Panc1 (cell line): ENCODE data around the gene LTBP3. TPM values are rescaled to one million over a fixed set of nuclear protein-coding genes. Genes with fewer than 3 reads are reported as not detected.

Experiments used
- ATAC-seq: fragments of 200-7000 bp; cut with Tn5 transposase; 2 replicates; pipeline ENCODE4 v1.9.1; 2020; ENCODE audit warnings: mild to moderate bottlenecking, moderate library complexity
- BruUV-seq: library from RNA; stranded (reverse); fragments of 400-500 nt; replicated peaks from 2 replicates; lab custom pipeline; 2021; lab: Mats Ljungman, UMichigan
- CTCF ChIA-PET: fragments of 300-600 bp; sonication (Branson Sonifier 250); formaldehyde crosslinking; loops from one replicate; lab custom pipeline; 2022; ENCODE audit warnings: antibody characterized with exemption; lab: Charles Lee
- POLR2A ChIA-PET: fragments of 300-600 bp; sonication (Branson Sonifier 250); formaldehyde crosslinking; loops from one replicate; lab custom pipeline; 2022; ENCODE audit warnings: antibody characterized with exemption; lab: Charles Lee
- DNase-seq: peaks from one replicate; pipeline ENCODE4 v3.0.0-alpha.2; 2010; ENCODE audit warnings: low read depth, low spot score
- H3K27ac ChIP-seq: 2 replicates; pipeline ENCODE4 v1.5.1; 2011; ENCODE audit warnings: mild to moderate bottlenecking, low read length, inconsistent platforms
- H3K27me3 ChIP-seq: fragments of 200-500 bp; sonication (Bioruptor generic); 2 replicates; pipeline ENCODE4 v1.6.0; 2014; ENCODE audit warnings: low read length, inconsistent platforms; ENCODE audit not compliant: control insufficient read depth, insufficient read depth
- H3K36me3 ChIP-seq: fragments of 200-500 bp; sonication (Bioruptor generic); 2 replicates; pipeline ENCODE4 v1.5.1; 2014; ENCODE audit warnings: inconsistent platforms, mild to moderate bottlenecking, low read length, moderate library complexity; ENCODE audit not compliant: control insufficient read depth, insufficient read depth
- H3K4me1 ChIP-seq: 2 replicates; pipeline ENCODE4 v1.5.1; 2011; ENCODE audit warnings: inconsistent platforms, mild to moderate bottlenecking, low read length, moderate library complexity; ENCODE audit not compliant: control insufficient read depth, insufficient read depth
- H3K4me3 ChIP-seq, 2 experiments: 2 replicates each; pipeline ENCODE4 v1.5.1; 2011 to 2012; ENCODE audit warnings: low read depth in 2 of 2, low read length in 2 of 2, mild to moderate bottlenecking in 2 of 2, inconsistent platforms in 1 of 2, moderate library complexity in 1 of 2
- H3K9me3 ChIP-seq: fragments of 200-500 bp; sonication (Bioruptor generic); 2 replicates; pipeline ENCODE4 v1.5.1; 2014; ENCODE audit warnings: low read depth, mild to moderate bottlenecking, inconsistent platforms, low read length, moderate library complexity; ENCODE audit not compliant: control insufficient read depth, insufficient read depth
- POLR2AphosphoS5 ChIP-seq: IDR thresholded peaks from 2 replicates; pipeline ENCODE4 v1.6.1; 2012; ENCODE audit warnings: mild to moderate bottlenecking, low read depth, low read length, moderate library complexity
- SIN3A ChIP-seq: IDR thresholded peaks from 2 replicates; pipeline ENCODE4 v1.6.1; 2012; ENCODE audit warnings: low read depth, mild to moderate bottlenecking, low read length, moderate library complexity, borderline replicate concordance; ENCODE audit not compliant: insufficient read depth
- TCF7L2 ChIP-seq: IDR thresholded peaks from 2 replicates; pipeline ENCODE4 v1.6.1; 2011; ENCODE audit warnings: mild to moderate bottlenecking, low read depth, low read length, inconsistent platforms
- in situ Hi-C: cut with HindIII; loops from 2 replicates; pipeline ENCODE4 v1.10.0; 2016; ENCODE audit warnings: low sequenced_read_pairs, low pct_unique_long_range_greater_than_20kb
- intact Hi-C: fragments of 100-400 bp; cut with micrococcal nuclease; formaldehyde crosslinking; loops from one replicate; pipeline ENCODE4 v1.10.0; 2022; ENCODE audit not compliant: unreplicated experiment
- total RNA-seq: library from RNA; stranded (reverse); gene quantifications from one replicate; pipeline ENCODE4 v1.2.1, GENCODE V29; 2021; ENCODE audit not compliant: unreplicated experiment
- TF ChIP-seq, protein P1 (sequence below): fragments of 450-650 bp; IDR thresholded peaks from 2 replicates; pipeline ENCODE4 v1.5.1; 2017; ENCODE audit warnings: mild to moderate bottlenecking
- TF ChIP-seq, protein P2 (sequence below), 2 experiments: IDR thresholded peaks; 2 replicates each; pipeline ENCODE4 v1.6.1; 2011 to 2012; ENCODE audit warnings: low read depth in 2 of 2, control low read depth in 1 of 2, low read length in 1 of 2, mild to moderate bottlenecking in 1 of 2, moderate library complexity in 1 of 2; ENCODE audit not compliant: insufficient read depth in 1 of 2

The LTBP3 gene
- total RNA-seq, 1 experiment from 2014 or later = 133 TPM

DNA sequence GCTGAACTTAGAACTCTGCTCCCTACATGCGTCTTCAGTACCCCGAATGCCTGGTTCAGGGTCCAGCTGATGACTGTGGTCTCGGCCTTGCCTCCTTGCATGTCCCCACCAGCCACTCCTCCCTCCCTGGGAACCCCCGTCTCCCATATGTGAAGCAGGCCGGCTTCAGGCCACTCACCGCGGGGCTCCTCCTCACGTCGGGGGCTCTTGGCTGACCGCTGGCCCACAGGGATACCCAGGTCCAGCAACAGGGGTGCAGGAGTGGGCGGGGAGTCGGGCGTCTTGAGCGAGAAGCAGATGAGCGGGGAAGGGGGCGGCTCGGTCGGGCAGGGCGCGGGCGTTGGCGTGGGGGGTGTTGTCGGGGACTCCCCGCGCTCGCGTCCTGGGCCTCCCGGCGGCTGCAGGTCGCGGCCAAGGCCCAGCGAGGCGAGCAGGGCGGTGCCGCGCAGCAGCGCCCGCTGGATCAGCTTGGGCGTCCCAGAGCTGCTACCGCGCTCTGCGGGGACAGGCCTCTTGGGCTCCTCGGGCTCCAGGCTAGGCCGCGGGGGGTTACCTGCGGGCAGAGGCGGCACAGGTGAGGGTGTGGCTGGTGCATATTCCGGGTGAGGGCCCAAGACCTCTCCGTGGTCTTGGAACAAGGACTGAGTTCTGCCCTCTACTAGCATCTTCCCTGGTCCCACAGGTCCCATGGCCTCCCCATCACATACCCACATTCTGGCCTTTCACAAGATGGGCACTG is 41.2 kb upstream of the LTBP3 start:
- Histone ChIP-seq H3K9me3 (no peaks in the 10 kb centered on the region), H3K27me3 (no peaks in the 10 kb centered on the region), H3K4me3 (no peak overlapping the region), H3K27ac (no peak overlapping the region), H3K36me3 (peaks cover 2% of the 10 kb centered on the region; the same call in 1 of the 2 replicates), H3K4me1 (peaks cover 12% of the 10 kb centered on the region; the same call in 1 of the 2 replicates)
- TF ChIP-seq TCF7L2 (no peak), POLR2AphosphoS5 (no peak), SIN3A (no peak)
- TF ChIP-seq, protein P1, sequence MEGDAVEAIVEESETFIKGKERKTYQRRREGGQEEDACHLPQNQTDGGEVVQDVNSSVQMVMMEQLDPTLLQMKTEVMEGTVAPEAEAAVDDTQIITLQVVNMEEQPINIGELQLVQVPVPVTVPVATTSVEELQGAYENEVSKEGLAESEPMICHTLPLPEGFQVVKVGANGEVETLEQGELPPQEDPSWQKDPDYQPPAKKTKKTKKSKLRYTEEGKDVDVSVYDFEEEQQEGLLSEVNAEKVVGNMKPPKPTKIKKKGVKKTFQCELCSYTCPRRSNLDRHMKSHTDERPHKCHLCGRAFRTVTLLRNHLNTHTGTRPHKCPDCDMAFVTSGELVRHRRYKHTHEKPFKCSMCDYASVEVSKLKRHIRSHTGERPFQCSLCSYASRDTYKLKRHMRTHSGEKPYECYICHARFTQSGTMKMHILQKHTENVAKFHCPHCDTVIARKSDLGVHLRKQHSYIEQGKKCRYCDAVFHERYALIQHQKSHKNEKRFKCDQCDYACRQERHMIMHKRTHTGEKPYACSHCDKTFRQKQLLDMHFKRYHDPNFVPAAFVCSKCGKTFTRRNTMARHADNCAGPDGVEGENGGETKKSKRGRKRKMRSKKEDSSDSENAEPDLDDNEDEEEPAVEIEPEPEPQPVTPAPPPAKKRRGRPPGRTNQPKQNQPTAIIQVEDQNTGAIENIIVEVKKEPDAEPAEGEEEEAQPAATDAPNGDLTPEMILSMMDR = no peak
- TF ChIP-seq, protein P2, sequence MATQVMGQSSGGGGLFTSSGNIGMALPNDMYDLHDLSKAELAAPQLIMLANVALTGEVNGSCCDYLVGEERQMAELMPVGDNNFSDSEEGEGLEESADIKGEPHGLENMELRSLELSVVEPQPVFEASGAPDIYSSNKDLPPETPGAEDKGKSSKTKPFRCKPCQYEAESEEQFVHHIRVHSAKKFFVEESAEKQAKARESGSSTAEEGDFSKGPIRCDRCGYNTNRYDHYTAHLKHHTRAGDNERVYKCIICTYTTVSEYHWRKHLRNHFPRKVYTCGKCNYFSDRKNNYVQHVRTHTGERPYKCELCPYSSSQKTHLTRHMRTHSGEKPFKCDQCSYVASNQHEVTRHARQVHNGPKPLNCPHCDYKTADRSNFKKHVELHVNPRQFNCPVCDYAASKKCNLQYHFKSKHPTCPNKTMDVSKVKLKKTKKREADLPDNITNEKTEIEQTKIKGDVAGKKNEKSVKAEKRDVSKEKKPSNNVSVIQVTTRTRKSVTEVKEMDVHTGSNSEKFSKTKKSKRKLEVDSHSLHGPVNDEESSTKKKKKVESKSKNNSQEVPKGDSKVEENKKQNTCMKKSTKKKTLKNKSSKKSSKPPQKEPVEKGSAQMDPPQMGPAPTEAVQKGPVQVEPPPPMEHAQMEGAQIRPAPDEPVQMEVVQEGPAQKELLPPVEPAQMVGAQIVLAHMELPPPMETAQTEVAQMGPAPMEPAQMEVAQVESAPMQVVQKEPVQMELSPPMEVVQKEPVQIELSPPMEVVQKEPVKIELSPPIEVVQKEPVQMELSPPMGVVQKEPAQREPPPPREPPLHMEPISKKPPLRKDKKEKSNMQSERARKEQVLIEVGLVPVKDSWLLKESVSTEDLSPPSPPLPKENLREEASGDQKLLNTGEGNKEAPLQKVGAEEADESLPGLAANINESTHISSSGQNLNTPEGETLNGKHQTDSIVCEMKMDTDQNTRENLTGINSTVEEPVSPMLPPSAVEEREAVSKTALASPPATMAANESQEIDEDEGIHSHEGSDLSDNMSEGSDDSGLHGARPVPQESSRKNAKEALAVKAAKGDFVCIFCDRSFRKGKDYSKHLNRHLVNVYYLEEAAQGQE (IDR thresholded peaks at IDR 0.05; ENCODE audit: insufficient read depth in 1 of 2, low read depth in 2 of 2, low read length in 1 of 2) = no peak
- in situ Hi-C loops = no loop called here
- DNase-seq (no peak), ATAC-seq (0 out of 2 replicates have a peak, but pooled peaks have one; percentile 2)
- CTCF ChIA-PET = no interaction called here
- intact Hi-C loops = no loop called here
- BruUV-seq = no TSS peak
- POLR2A ChIA-PET = no interaction called here

DNA sequence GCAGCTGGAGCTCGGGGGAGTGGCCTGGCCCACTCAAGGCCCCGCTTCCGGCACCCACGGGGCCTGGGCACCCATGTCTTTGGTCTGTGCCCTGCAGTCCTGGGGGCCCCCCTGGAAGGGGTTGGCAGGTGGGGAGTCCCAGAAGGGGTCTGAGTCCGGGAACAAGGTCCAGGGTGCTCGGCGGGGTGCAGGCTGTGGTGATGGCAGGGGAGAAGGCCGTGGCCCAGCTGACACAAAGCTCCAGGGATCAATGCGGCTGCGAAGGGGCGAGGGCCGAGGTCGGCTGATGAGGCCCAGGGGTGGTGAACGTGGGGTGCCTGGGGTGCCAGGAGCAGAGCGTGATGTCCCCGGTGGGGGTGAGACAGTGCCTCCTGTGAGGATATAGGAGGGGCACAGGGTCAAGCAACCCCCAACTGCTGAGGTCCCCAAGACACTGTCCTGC is 40.1 kb upstream of the LTBP3 start:
- Histone ChIP-seq H3K27ac (no peak overlapping the region), H3K4me1 (peaks cover 12% of the 10 kb centered on the region; the same call in 1 of the 2 replicates), H3K9me3 (no peaks in the 10 kb centered on the region), H3K4me3 (no peak overlapping the region), H3K27me3 (no peaks in the 10 kb centered on the region), H3K36me3 (no peaks in the 10 kb centered on the region)
- intact Hi-C loops (no loop called here), in situ Hi-C loops (no loop called here)
- no peak for ATAC-seq
- no peak for TF ChIP-seq SIN3A
- TF ChIP-seq, protein P2 (IDR thresholded peaks at IDR 0.05; ENCODE audit: insufficient read depth in 1 of 2, low read depth in 2 of 2, low read length in 1 of 2) = no peak
- POLR2A ChIA-PET = no interaction called here
- CTCF ChIA-PET = no interaction called here
- no peak for DNase-seq
- BruUV-seq = no TSS peak
